Common myeloid progenitor, CD34-positive (primary cell): ENCODE data around the gene UBE2Q2.
"Not testable (repeated sequence)": the region's sequence is repeated elsewhere in the genome, so short reads cannot be mapped to it uniquely, and the experiment has no call there.

Experiments used
- CTCF ChIA-PET: fragments of 350-600 bp; sonication (Branson Sonifier 250); formaldehyde crosslinking; loops from one replicate; lab custom pipeline; 2021; ENCODE audit warnings: antibody characterized with exemption; lab: Charles Lee
- POLR2A ChIA-PET: fragments of 350-600 bp; sonication (Branson Sonifier 250); formaldehyde crosslinking; loops from one replicate; lab custom pipeline; 2021; ENCODE audit warnings: antibody characterized with exemption; lab: Charles Lee
- DNase-seq, 3 donors: peaks; one replicate each; pipeline versions ENCODE4 v3.0.0 to v3.0.0-alpha.2; 2013
- H3K27ac ChIP-seq, 2 experiments: 1 replicate in 1 of 2; 2 replicates in 1 of 2; pipeline ENCODE4 v1.7.0; 2013; ENCODE audit warnings: inconsistent platforms in 2 of 2, low read length in 2 of 2, mild to moderate bottlenecking in 2 of 2, low read depth in 1 of 2, moderate library complexity in 1 of 2; ENCODE audit not compliant: severe bottlenecking in 2 of 2, insufficient read depth in 1 of 2, poor library complexity in 1 of 2
- H3K27me3 ChIP-seq, 5 experiments: replicated peaks in 2 of 5; 1 replicate in 3 of 5; 2 replicates in 2 of 5; pipeline versions ENCODE4 v1.6.1 to v1.7.0; 2013; ENCODE audit warnings: low read length in 4 of 5, mild to moderate bottlenecking in 2 of 5, moderate library complexity in 2 of 5, inconsistent platforms in 1 of 5; ENCODE audit not compliant: insufficient read depth in 5 of 5, control insufficient read depth in 4 of 5
- H3K36me3 ChIP-seq, 4 experiments: 1 replicate in 2 of 4; 2 replicates in 2 of 4; pipeline versions ENCODE4 v1.6.1 to v1.7.0; 2013; ENCODE audit warnings: low read length in 3 of 4, control low read depth in 1 of 4, mild to moderate bottlenecking in 1 of 4; ENCODE audit not compliant: control insufficient read depth in 4 of 4, insufficient read depth in 4 of 4
- H3K4me1 ChIP-seq, 4 experiments: 1 replicate in 3 of 4; 2 replicates in 1 of 4; pipeline versions ENCODE4 v1.6.1 to v1.7.1; 2013; ENCODE audit warnings: low read length in 3 of 4, mild to moderate bottlenecking in 3 of 4, control low read depth in 1 of 4, inconsistent platforms in 1 of 4, moderate library complexity in 1 of 4; ENCODE audit not compliant: control insufficient read depth in 4 of 4, insufficient read depth in 4 of 4; ENCODE audit errors: control extremely low read depth in 1 of 4
- H3K4me3 ChIP-seq, 7 experiments: 1 replicate in 4 of 7; 2 replicates in 3 of 7; pipeline versions ENCODE4 v1.5.1 to v1.7.0; 2013; ENCODE audit warnings: mild to moderate bottlenecking in 7 of 7, low read length in 6 of 7, moderate library complexity in 6 of 7, inconsistent platforms in 2 of 7, low read depth in 2 of 7, control low read depth in 1 of 7; ENCODE audit not compliant: insufficient read depth in 4 of 7, control insufficient read depth in 1 of 7; ENCODE audit errors: extremely low read depth in 1 of 7
- H3K9me3 ChIP-seq, 5 experiments: 1 replicate in 4 of 5; 2 replicates in 1 of 5; pipeline versions ENCODE4 v1.6.1 to v1.7.1; 2013; ENCODE audit warnings: low read length in 4 of 5, mild to moderate bottlenecking in 2 of 5, inconsistent platforms in 1 of 5, low read depth in 1 of 5, moderate library complexity in 1 of 5; ENCODE audit not compliant: control insufficient read depth in 4 of 5, insufficient read depth in 2 of 5; ENCODE audit errors: control extremely low read depth in 1 of 5
- WGBS: methylation state at CpG from one replicate; pipeline ENCODE4 v1.1.5; 2013; ENCODE audit not compliant: insufficient coverage; 5-methylcytosine and 5-hydroxymethylcytosine counted together

UBE2Q2 gene

DNA sequence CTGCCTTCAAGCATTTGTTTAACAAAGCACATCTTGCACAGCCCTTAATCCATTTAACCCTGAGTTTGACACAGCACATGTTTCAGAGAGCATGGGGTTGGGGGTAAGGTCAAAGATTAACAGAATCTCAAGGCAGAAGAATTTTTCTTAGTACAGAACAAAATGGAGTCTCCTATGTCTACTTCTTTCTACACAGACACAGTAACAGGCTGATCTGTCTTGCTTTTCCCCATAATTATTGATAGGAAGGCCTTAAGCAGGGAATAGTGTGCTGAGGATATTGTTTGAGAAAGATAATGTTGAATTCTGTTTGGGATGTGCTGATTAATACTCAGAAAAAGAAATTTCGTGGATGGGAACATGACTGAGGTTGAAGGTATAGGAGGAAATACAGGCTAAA, 28.3 kb downstream of the UBE2Q2 start:
- H3K27ac ChIP-seq, result not testable (repeated sequence)
- WGBS, result 100% methylated on average over 1 of the region's 1 CpG

DNA sequence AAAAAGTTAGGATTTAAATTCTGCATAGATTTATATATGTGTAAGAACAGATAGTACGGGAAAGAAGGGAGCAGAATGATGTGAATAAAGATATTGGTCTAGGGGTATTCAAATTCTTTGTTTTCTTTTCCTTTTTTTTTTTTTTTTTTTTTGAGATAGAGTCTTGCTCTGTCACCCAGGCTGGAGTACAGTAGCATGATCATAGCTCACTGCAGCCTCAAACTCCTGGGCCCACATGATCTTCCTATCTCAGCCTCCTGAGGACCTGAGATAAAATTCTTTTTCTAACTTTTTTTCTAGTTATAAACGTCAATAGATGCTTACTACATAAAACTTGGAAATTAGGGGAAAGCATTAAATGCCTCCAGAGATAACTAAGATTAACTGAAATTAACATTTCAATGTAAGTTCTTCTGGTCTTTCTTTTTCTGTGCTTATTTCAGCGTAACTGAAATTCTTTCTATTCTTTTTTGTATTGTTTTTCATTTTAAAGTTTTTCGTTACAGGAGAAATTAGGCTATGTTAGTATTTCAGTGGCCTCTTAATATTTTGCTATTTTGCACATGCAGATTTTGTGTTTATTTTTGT, 29.2 kb downstream of the UBE2Q2 start:
- POLR2A ChIA-PET, result interaction anchor here (0.7 kb wide), 1 partner anchor 290 kb away, joined by 3 read pairs; no protein-coding TSS in a partner anchor
- DNase-seq, result no peak
- CTCF ChIA-PET, result no interaction called here
- 100% methylated on average over 1 of the region's 4 CpGs for WGBS
- H3K27me3 ChIP-seq, result no peaks in the 10 kb centered on the region
- peaks cover 12 to 37% (median 22%) of the 10 kb centered on the region in 4 experiments for H3K36me3 ChIP-seq
- H3K27ac ChIP-seq, result no peak overlapping the region
- H3K4me3 ChIP-seq, result no peak overlapping the region
- H3K4me1 ChIP-seq, result peaks cover 0 to 2% (median 1%) of the 10 kb centered on the region in 4 experiments
- H3K9me3 ChIP-seq, result no peaks in the 10 kb centered on the region

More for the DNA sequence above, 28.3 kb downstream of the UBE2Q2 start:
- peaks cover 11 to 37% (median 21%) of the 10 kb centered on the region in 4 experiments for H3K36me3 ChIP-seq
- H3K27me3 ChIP-seq, CTCF ChIA-PET, POLR2A ChIA-PET, DNase-seq, H3K4me3 ChIP-seq, H3K4me1 ChIP-seq, H3K9me3 ChIP-seq: not testable (repeated sequence)

DNA sequence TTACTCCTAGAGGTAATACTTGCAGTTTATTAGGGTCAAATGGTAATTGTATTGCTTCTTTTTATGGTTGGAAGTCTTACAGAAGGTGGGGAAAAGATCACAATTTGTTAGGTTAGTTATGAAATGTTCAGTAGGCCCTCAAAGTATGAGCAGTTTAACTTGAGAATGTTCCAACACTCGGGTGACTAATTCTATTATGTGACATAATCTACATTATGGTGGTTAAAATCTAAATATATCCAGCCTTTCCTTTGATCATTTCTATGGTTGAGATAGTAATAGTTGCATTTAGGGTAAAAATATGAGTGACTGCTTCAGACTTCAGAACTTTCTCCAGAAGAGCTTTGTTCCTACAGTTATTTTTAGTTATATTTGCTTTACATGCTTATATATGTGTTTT, 40.8 kb downstream of the UBE2Q2 start:
- H3K27ac ChIP-seq, result no peak overlapping the region
- no peaks in the 10 kb centered on the region for H3K9me3 ChIP-seq
- CTCF ChIA-PET, result interaction anchor here (0.6 to 1.4 kb wide), 3 partner anchors 10 to 68 kb away, joined by 3 read pairs; no protein-coding TSS in a partner anchor
- no peak for DNase-seq
- no peaks in the 10 kb centered on the region for H3K27me3 ChIP-seq
- no CpG with 5 or more reads among the region's 1 CpG for WGBS
- H3K4me3 ChIP-seq, result no peak overlapping the region
- no peaks in the 10 kb centered on the region for H3K4me1 ChIP-seq
- POLR2A ChIA-PET, result interaction anchor here (0.7 kb wide), 1 partner anchor 87 kb away, joined by 3 read pairs; no protein-coding TSS in a partner anchor
- peaks cover 16 to 34% (median 18%) of the 10 kb centered on the region in 4 experiments for H3K36me3 ChIP-seq

DNA sequence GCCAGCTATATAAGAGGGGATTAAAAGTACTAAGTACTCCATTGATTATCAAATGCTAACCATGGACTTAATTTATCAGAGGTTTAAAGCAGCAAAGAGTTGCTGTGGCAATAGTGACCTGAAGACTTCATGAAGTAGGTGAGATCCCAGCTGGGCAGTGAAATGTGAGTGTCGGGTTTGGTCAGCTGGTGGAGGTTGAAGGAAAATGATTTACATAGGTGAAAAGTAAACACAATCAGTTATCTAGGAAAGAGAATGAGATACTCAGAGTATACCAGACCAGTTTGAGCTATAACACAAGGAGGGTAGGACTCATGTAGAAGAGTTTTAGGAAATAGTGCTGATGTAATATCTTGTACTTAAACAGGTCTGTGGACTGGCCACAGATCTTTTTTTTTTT, 43.9 kb downstream of the UBE2Q2 start:
- 100% methylated on average over 1 of the region's 1 CpG for whole genome bisulfite sequencing
- Histone ChIP-seq H3K27me3 (no peaks in the 10 kb centered on the region), H3K4me3 (no peak overlapping the region), H3K36me3 (peaks cover 12 to 23% (median 22%) of the 10 kb centered on the region in 4 experiments), H3K4me1 (peaks cover 2 to 7% (median 6%) of the 10 kb centered on the region in 4 experiments), H3K9me3 (no peaks in the 10 kb centered on the region), H3K27ac (no peak overlapping the region)
- ChIA-PET CTCF (interaction anchor here (0.7 to 1.9 kb wide), 3 partner anchors 8 to 13 kb away, joined by 3 to 5 read pairs (median 3); no protein-coding TSS in a partner anchor), POLR2A (interaction anchor here (1.1 kb wide), 1 partner anchor 15 kb away, joined by 3 read pairs; no protein-coding TSS in a partner anchor)
- DNase-seq, result no peak

DNA sequence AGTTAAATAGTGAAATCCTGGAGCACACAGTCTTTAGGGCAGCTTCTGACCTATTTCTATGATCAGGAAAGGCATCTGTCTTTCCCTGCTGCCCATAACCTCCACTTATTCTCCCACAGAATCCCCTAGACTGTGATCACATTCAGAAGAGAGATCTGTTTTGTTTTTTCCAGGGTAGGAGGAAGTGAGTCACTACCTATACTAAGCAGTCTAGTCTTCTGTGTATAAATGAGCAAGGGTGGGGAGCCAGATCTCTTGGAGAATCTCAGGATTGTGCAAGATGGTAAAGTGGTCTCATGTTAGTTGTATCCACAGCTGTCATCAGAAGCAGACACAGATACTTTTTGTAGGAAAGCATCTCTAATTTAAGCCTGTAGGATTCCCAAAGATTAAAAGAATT, 48.6 kb downstream of the UBE2Q2 start:
- peak overlapping the region in 1 of 2 experiments; percentile 16 for H3K27ac ChIP-seq
- peak in 2 of 3 donors; percentile 52 to 61 for DNase-seq
- no peak overlapping the region for H3K4me3 ChIP-seq
- peaks cover 10 to 16% (median 13%) of the 10 kb centered on the region in 4 experiments for H3K36me3 ChIP-seq
- no peaks in the 10 kb centered on the region for H3K9me3 ChIP-seq
- ChIA-PET CTCF (interaction anchor here (1.3 to 1.4 kb wide), 3 partner anchors 10 to 82 kb away, joined by 3 to 4 read pairs (median 3); no protein-coding TSS in a partner anchor), POLR2A (no interaction called here)
- H3K27me3 ChIP-seq, result no peaks in the 10 kb centered on the region
- peaks cover 2 to 7% (median 6%) of the 10 kb centered on the region in 4 experiments for H3K4me1 ChIP-seq

DNA sequence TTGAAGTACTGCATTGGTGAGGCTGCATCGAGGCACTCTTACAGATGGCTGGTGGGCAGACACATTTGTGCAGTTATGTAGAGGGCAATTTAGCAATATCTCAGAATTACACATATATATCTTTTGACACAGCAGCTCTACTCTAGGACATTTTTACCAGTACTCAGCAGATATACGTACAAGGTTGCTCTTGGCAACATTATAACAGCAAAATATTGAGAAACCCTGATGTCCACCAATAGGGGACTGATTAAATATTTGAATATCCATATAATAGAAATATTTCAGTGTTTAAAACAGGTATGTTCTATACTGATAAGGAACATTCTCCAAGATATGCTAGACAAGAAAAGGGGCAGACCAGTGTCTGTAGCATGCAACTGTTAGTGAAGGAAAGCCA, 52.5 kb downstream of the UBE2Q2 start:
- Histone ChIP-seq H3K36me3 (peaks cover 2 to 15% (median 10%) of the 10 kb centered on the region in 4 experiments), H3K27me3 (no peaks in the 10 kb centered on the region), H3K4me3 (no peak overlapping the region), H3K27ac (no peak overlapping the region), H3K9me3 (no peaks in the 10 kb centered on the region), H3K4me1 (peaks cover 2 to 7% (median 6%) of the 10 kb centered on the region in 4 experiments)
- ChIA-PET POLR2A (no interaction called here), CTCF (no interaction called here)
- WGBS, result no CpG with 5 or more reads among the region's 2 CpGs
- DNase-seq, result peak in 1 of 3 donors; percentile 14

DNA sequence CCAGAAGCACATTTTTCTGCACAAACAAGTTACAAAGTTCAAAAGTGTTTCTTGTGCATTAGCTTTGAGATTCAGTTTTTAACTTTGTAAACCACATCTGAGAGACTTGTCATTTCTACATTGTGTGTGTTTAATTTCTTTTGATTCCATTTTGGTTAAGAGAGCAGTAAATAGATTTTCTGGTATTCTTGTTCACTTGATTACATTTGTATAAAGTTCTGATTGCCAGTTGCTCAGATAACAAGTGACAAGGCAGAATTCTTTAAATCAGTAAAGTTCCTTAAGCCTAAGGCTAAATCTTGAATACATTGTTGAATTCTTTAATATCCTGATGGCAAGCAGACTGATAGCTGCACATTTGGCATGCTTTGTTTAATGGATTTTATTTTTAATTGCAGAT, 57.3 kb downstream of the UBE2Q2 start:
- H3K4me3 ChIP-seq, result no peak overlapping the region
- ChIA-PET POLR2A (no interaction called here), CTCF (interaction anchor here (1.8 kb wide), 1 partner anchor 13 kb away, joined by 5 read pairs; no protein-coding TSS in a partner anchor)
- H3K9me3 ChIP-seq, result no peaks in the 10 kb centered on the region
- H3K4me1 ChIP-seq, result peaks cover 8 to 31% (median 20%) of the 10 kb centered on the region in 4 experiments
- DNase-seq, result no peak
- peaks cover 4 to 18% (median 12%) of the 10 kb centered on the region in 4 experiments for H3K36me3 ChIP-seq
- no peak overlapping the region for H3K27ac ChIP-seq
- no peaks in the 10 kb centered on the region for H3K27me3 ChIP-seq
